Parathyroid adenoma (tissue), 2 donors: ENCODE results near the gene OR2A5.

Experiments
- H2AFZ ChIP-seq: fragments of 300-600 bp; sonication (generic); one replicate; pipeline ENCODE4 v1.7.0; 2017; ENCODE audit warnings: antibody characterized with exemption, mild to moderate bottlenecking
- H3K27ac ChIP-seq: fragments of 300-600 bp; sonication (generic); one replicate; pipeline ENCODE4 v1.7.0; 2017
- H3K27me3 ChIP-seq: fragments of 300-600 bp; sonication (generic); one replicate; pipeline ENCODE4 v1.7.0; 2017; ENCODE audit warnings: low read length; ENCODE audit not compliant: control insufficient read depth, insufficient read depth
- H3K36me3 ChIP-seq: fragments of 300-600 bp; sonication (generic); one replicate; pipeline ENCODE4 v1.7.0; 2017; ENCODE audit warnings: low read length; ENCODE audit not compliant: control insufficient read depth, insufficient read depth
- H3K4me1 ChIP-seq: fragments of 300-600 bp; sonication (generic); one replicate; pipeline ENCODE4 v1.7.0; 2017; ENCODE audit warnings: control low read depth
- H3K4me2 ChIP-seq: fragments of 300-600 bp; sonication (generic); one replicate; pipeline ENCODE4 v1.7.0; 2017; ENCODE audit warnings: low read length
- H3K4me3 ChIP-seq: fragments of 300-600 bp; sonication (generic); one replicate; pipeline ENCODE4 v1.7.0; 2017; ENCODE audit warnings: low read depth, low read length
- H3K79me2 ChIP-seq: fragments of 300-600 bp; sonication (generic); one replicate; pipeline ENCODE4 v1.7.0; 2017; ENCODE audit warnings: control low read depth
- H3K9ac ChIP-seq: fragments of 300-600 bp; sonication (generic); one replicate; pipeline ENCODE4 v1.7.0; 2017; ENCODE audit warnings: mild to moderate bottlenecking
- H3K9me3 ChIP-seq: fragments of 300-600 bp; sonication (generic); one replicate; pipeline ENCODE4 v1.7.0; 2017; ENCODE audit warnings: low read length; ENCODE audit not compliant: control insufficient read depth
- CTCF ChIP-seq: fragments of 300-600 bp; sonication (generic); IDR thresholded peaks from one replicate; pipeline ENCODE4 v1.7.0; 2017; ENCODE audit warnings: antibody characterized with exemption, mild to moderate bottlenecking
- donor health status: primary hyperparathyroidism.

Gene OR2A5

GRCh38 chr7:144027974-144028373 lies 20.8 kb upstream of the OR2A5 start:
- Histone ChIP-seq H3K4me2 (no peak overlapping the region), H3K4me3 (no peak overlapping the region), H3K27ac (no peak overlapping the region), H3K79me2 (no peaks in the 10 kb centered on the region), H3K9ac (no peak overlapping the region), H2AFZ (no peak overlapping the region), H3K27me3 (no peaks in the 10 kb centered on the region), H3K9me3 (no peaks in the 10 kb centered on the region), H3K36me3 (no peaks in the 10 kb centered on the region), H3K4me1 (no peaks in the 10 kb centered on the region)
- TF ChIP-seq CTCF = no peak

- H3K79me2 ChIP-seq = no peaks in the 10 kb centered on the region
- no peak overlapping the region for H2AFZ ChIP-seq
- H3K4me3 ChIP-seq = no peak overlapping the region
- no peaks in the 10 kb centered on the region for H3K27me3 ChIP-seq
- H3K4me2 ChIP-seq = no peak overlapping the region
- no peaks in the 10 kb centered on the region for H3K4me1 ChIP-seq
- no peaks in the 10 kb centered on the region for H3K36me3 ChIP-seq
- H3K9me3 ChIP-seq = no peaks in the 10 kb centered on the region
- H3K27ac ChIP-seq = no peak overlapping the region
- H3K9ac ChIP-seq = no peak overlapping the region
- TF ChIP-seq CTCF = no peak
These were observed 20.2 kb upstream of the OR2A5 start for GRCh38 chr7:144028547-144028946.

GRCh38 chr7:144032516-144032915 lies 16.2 kb upstream of the OR2A5 start:
- no peak for TF ChIP-seq CTCF
- no peaks in the 10 kb centered on the region for H3K4me1 ChIP-seq
- H3K9ac ChIP-seq = no peak overlapping the region
- no peaks in the 10 kb centered on the region for H3K36me3 ChIP-seq
- no peaks in the 10 kb centered on the region for H3K9me3 ChIP-seq
- no peaks in the 10 kb centered on the region for H3K79me2 ChIP-seq
- H3K27ac ChIP-seq = no peak overlapping the region
- no peaks in the 10 kb centered on the region for H3K27me3 ChIP-seq
- no peak overlapping the region for H3K4me2 ChIP-seq
- no peak overlapping the region for H3K4me3 ChIP-seq
- H2AFZ ChIP-seq = no peak overlapping the region

- Histone ChIP-seq H3K27me3 (no peaks in the 10 kb centered on the region), H3K4me3 (no peak overlapping the region), H3K9ac (no peak overlapping the region), H3K9me3 (no peaks in the 10 kb centered on the region), H3K4me2 (no peak overlapping the region), H3K4me1 (no peaks in the 10 kb centered on the region), H2AFZ (no peak overlapping the region), H3K27ac (no peak overlapping the region), H3K36me3 (no peaks in the 10 kb centered on the region), H3K79me2 (no peaks in the 10 kb centered on the region)
- no peak for TF ChIP-seq CTCF
These were observed 15.6 kb upstream of the OR2A5 start for GRCh38 chr7:144032985-144033709.

GRCh38 chr7:144035385-144035784 lies 13.4 kb upstream of the OR2A5 start:
- no peaks in the 10 kb centered on the region for H3K4me1 ChIP-seq

More at GRCh38 chr7:144035385-144035784, 13.4 kb upstream of the OR2A5 start:
- no peaks in the 10 kb centered on the region for H3K27me3 ChIP-seq
- no peak overlapping the region for H2AFZ ChIP-seq
- H3K27ac ChIP-seq = no peak overlapping the region
- H3K36me3 ChIP-seq = no peaks in the 10 kb centered on the region
- no peaks in the 10 kb centered on the region for H3K79me2 ChIP-seq
- H3K9ac ChIP-seq = no peak overlapping the region
- H3K4me3 ChIP-seq = no peak overlapping the region
- no peak overlapping the region for H3K4me2 ChIP-seq
- no peaks in the 10 kb centered on the region for H3K9me3 ChIP-seq
- TF ChIP-seq CTCF = no peak
